Lower leg skin (tissue), 4 donors: Measurements from ENCODE around the gene ADIRF. TPM values are rescaled to one million over a fixed set of nuclear protein-coding genes. Genes with fewer than 3 reads are reported as not detected.
"Not testable (repeated sequence)": the region's sequence is repeated elsewhere in the genome, so short reads cannot be mapped to it uniquely, and the experiment has no call there.

Experiments used
- DNase-seq, 2 donors: peaks; one replicate each; pipeline ENCODE4 v3.0.0-alpha.2; 2019; ENCODE audit warnings: low spot score in 2 of 2
- H3K4me3 ChIP-seq: fragments of 200-600 bp; sonication (generic); 2 replicates; pipeline ENCODE4 v1.5.1; 2017; ENCODE audit warnings: mild to moderate bottlenecking, low read depth; ENCODE audit not compliant: poor library complexity, severe bottlenecking
- WGBS, 2 donors: methylation state at CpG; one replicate each; pipeline ENCODE4 v1.1.5; 2018; 5-methylcytosine and 5-hydroxymethylcytosine counted together
- intact Hi-C: fragments of 100-400 bp; cut with DNase I; formaldehyde crosslinking; loops from one replicate; pipeline ENCODE4 v1.15.0; 2023; ENCODE audit warnings: low total_unique reads
- total RNA-seq, 4 donors: library from RNA; depleted of rRNA; stranded (reverse); fragments of >200 nt; gene quantifications; one replicate each; pipeline ENCODE4 v1.1.0, GENCODE V29; 2016

Gene ADIRF
- total RNA-seq, 4 donors from 2014 or later = 72.0 to 125 (median 80.4) TPM

- H3K4me3 ChIP-seq, intact Hi-C loops, DNase-seq: not testable (repeated sequence)
- 67 to 76% methylated on average over 2 to 3 of the region's 6 CpGs for WGBS, 2 donors
Observed at GRCh38 chr10:87019066-87019465, 50.8 kb downstream of the ADIRF start.

- H3K4me3 ChIP-seq, intact Hi-C loops, DNase-seq: not testable (repeated sequence)
- WGBS, 2 donors = 100% methylated on average over 1 of the region's 1 CpG; no CpG with 5 or more reads in 1 of the 2 donors
Observed at GRCh38 chr10:87019504-87019903, 51.2 kb downstream of the ADIRF start.

DNA sequence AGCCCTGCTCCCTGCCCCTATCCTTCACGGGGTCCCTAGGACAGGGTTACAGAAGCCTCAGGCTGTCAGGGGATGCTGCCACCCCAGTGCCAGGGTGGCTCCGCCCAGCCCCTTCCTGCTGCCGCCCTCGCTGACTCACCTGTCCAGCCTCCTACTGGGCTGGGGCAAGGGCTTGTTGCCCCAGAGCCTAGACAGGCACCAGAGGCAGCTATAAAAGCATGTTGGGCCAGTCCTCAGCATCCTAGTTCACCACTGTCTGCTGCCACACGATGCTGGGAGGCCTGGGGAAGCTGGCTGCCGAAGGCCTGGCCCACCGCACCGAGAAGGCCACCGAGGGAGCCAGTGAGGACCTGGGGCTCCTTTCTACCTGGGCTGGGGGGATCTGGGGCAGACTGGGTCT is 51.8 kb downstream of the ADIRF start, which contains the start of gene FAM25A:
Gene FAM25A (plus strand): TSS at position 239 of the 400 bp plus-strand sequence. CDS start 31 bp downstream, at position 270.
- H3K4me3 ChIP-seq, intact Hi-C loops, DNase-seq: not testable (repeated sequence)
- WGBS, 2 donors = 70 to 77% methylated on average over 7 to 9 of the region's 9 CpGs

Other genes with a start within 250 kb of the ADIRF start
- gene BMPR1A, start 211.9 kb upstream of the ADIRF start, total RNA-seq = 10 to 100 TPM; 17.7 to 35.5 (median 26.8) TPM
- gene MMRN2, start 10.9 kb upstream of the ADIRF start, total RNA-seq = 10 to 100 TPM; 24.5 to 50.8 (median 40.2) TPM
- 10 to 100 TPM; 26.5 to 62.9 (median 41.1) TPM for gene SNCG, start 9.9 kb upstream of the ADIRF start, total RNA-seq
- 100 to 1,000 TPM; 430 to 795 (median 736) TPM for gene FAM25A, start 51.8 kb downstream of the ADIRF start, total RNA-seq
- gene GLUD1, start 126.4 kb downstream of the ADIRF start, total RNA-seq = 100 to 1,000 TPM; 200 to 262 (median 230) TPM
- 10 to 100 TPM; 14.9 to 26.2 (median 21.6) TPM for gene SHLD2, start 126.7 kb downstream of the ADIRF start, total RNA-seq